Prostate gland (tissue), 2 donors: ENCODE results near the gene NEURL1. TPM values are rescaled to one million over a fixed set of nuclear protein-coding genes. Genes with fewer than 3 reads are reported as not detected.
"Not testable (repeated sequence)": the region's sequence is repeated elsewhere in the genome, so short reads cannot be mapped to it uniquely, and the experiment has no call there.

ENCODE experiments used
- DNase-seq: peaks from one replicate; pipeline ENCODE4 v3.0.0-alpha.2; 2019; ENCODE audit warnings: low spot score
- H3K27ac ChIP-seq, 2 donors: fragments of 200-600 bp; sonication (generic); 2 replicates each; pipeline ENCODE4 v1.5.1; 2017 to 2019
- H3K27me3 ChIP-seq: fragments of 200-600 bp; sonication (generic); replicated peaks from 2 replicates; pipeline ENCODE4 v1.5.1; 2019; ENCODE audit not compliant: insufficient read depth
- H3K36me3 ChIP-seq, 2 donors: fragments of 200-600 bp; sonication (generic); 1 replicate in 1 of 2; 2 replicates in 1 of 2; pipeline versions ENCODE4 v1.5.1 to v1.8.1; 2017 to 2019
- H3K4me1 ChIP-seq: fragments of 200-600 bp; sonication (generic); replicated peaks from 2 replicates; pipeline ENCODE4 v1.5.1; 2019
- H3K4me3 ChIP-seq, 2 donors: fragments of 200-600 bp; sonication (generic); 2 replicates each; pipeline ENCODE4 v1.5.1; 2017 to 2019
- H3K9me3 ChIP-seq: fragments of 200-600 bp; sonication (generic); 2 replicates; pipeline ENCODE4 v1.5.1; 2017
- POLR2A ChIP-seq: fragments of 450-650 bp; IDR thresholded peaks from one replicate; pipeline ENCODE4 v1.6.1; 2016; ENCODE audit warnings: antibody characterized with exemption, mild to moderate bottlenecking
- POLR2AphosphoS5 ChIP-seq: sonication (generic); formaldehyde crosslinking; IDR thresholded peaks from one replicate; pipeline ENCODE4 v1.6.1; 2017; ENCODE audit warnings: antibody characterized with exemption
- WGBS: methylation state at CpG from one replicate; pipeline ENCODE4 v1.1.5; 2018; 5-methylcytosine and 5-hydroxymethylcytosine counted together
- intact Hi-C: fragments of 100-400 bp; cut with DNase I; formaldehyde crosslinking; loops from one replicate; pipeline ENCODE4 v1.14.2; 2022
- total RNA-seq, 2 donors: library from RNA; depleted of rRNA; stranded (reverse); fragments of >200 nt; gene quantifications; one replicate each; pipeline ENCODE4 v1.1.0, GENCODE V29; 2016
- TF ChIP-seq, protein P1 (sequence below), 4 experiments: fragments of 200-600 bp in 2 of 4; fragments of 450-650 bp in 2 of 4; sonication (generic) in 2 of 4; IDR thresholded peaks; 1 replicate in 3 of 4; 2 replicates in 1 of 4; pipeline ENCODE4 v1.5.1; 2016 to 2019; ENCODE audit warnings: antibody characterized with exemption in 4 of 4, mild to moderate bottlenecking in 2 of 4, moderate library complexity in 2 of 4

Gene NEURL1
- total RNA-seq, 2 donors from 2014 or later, result 0.96 to 10.5 TPM

DNA sequence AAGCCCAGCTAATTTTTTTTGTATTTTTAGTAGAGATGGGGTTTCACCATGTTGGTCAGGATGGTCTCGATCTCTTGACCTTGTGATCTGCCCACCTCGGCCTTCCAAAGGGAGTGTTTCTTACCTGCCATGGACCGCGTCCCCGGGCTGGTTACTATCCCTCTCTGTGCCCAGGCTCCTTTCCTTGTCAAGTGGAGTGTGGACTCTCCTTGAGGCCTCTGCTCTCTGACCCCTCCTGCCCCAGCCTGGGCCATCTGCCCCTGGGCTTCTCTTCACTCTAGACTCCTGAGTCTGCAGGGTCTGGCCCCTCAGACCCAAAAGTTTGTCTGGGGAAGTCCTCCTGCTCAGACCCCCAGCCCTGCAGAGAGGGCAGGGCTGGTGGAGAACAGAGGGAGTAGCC lies 20.7 kb downstream of the NEURL1 start:
- 100% methylated on average over 5 of the region's 5 CpGs for WGBS
- no peak overlapping the region for H3K4me3 ChIP-seq
- H3K27ac ChIP-seq, result no peak overlapping the region
- H3K27me3 ChIP-seq, result no peaks in the 10 kb centered on the region
- H3K36me3 ChIP-seq, result no peaks in the 10 kb centered on the region
- peaks cover 3% of the 10 kb centered on the region for H3K4me1 ChIP-seq
- DNase-seq, result no peak
- intact Hi-C loops, result no loop called here
- no peaks in the 10 kb centered on the region for H3K9me3 ChIP-seq
- no peak for TF ChIP-seq POLR2AphosphoS5
- TF ChIP-seq, protein P1, sequence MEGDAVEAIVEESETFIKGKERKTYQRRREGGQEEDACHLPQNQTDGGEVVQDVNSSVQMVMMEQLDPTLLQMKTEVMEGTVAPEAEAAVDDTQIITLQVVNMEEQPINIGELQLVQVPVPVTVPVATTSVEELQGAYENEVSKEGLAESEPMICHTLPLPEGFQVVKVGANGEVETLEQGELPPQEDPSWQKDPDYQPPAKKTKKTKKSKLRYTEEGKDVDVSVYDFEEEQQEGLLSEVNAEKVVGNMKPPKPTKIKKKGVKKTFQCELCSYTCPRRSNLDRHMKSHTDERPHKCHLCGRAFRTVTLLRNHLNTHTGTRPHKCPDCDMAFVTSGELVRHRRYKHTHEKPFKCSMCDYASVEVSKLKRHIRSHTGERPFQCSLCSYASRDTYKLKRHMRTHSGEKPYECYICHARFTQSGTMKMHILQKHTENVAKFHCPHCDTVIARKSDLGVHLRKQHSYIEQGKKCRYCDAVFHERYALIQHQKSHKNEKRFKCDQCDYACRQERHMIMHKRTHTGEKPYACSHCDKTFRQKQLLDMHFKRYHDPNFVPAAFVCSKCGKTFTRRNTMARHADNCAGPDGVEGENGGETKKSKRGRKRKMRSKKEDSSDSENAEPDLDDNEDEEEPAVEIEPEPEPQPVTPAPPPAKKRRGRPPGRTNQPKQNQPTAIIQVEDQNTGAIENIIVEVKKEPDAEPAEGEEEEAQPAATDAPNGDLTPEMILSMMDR (IDR thresholded peaks at IDR 0.05), result no peak
- no peak for TF ChIP-seq POLR2A

DNA sequence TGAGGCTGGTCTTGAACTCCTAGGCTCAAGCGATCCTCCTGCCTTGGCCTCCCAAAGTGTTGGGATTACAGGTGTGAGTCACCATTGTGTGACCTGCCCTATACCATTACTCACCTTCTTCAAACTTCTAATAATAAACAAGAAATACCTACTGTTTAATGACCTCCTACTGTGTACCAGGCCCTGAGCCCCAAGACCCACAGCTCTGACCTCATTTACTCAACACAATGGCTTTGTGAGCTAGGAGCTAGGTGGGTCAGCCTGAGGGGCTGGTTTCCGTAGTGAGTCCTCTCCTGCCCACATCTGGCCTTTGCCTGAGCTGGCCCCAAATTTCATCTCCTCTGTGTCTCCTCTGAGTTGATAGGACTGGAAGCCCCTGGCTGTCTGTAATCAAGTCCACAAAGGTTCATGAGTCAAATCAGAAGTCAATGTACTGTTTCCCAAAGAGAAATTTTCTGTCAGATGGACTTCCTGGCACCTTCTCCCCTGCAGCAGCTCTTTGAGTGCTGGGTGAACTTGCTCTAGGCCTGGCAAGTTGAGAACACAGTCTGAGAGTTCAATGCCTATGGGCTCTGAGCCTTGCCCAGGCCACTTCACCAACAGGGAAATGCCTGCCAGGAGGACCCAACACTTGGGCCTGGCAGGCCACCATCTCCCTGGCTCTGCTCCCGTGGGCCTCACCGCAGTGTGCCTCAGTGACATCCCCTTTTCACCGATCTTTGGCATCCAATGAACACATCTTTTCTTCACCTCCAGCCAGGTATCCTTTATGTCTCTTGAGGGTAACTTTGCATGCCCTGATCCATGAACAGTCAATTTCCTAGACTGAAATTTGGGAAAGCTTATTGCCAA lies 24.0 kb downstream of the NEURL1 start:
- no peak overlapping the region for H3K27ac ChIP-seq
- DNase-seq, result no peak
- no peaks in the 10 kb centered on the region for H3K9me3 ChIP-seq
- no peaks in the 10 kb centered on the region for H3K27me3 ChIP-seq
- intact Hi-C loops, result no loop called here
- 96% methylated on average over 5 of the region's 5 CpGs for WGBS
- no peak overlapping the region for H3K4me3 ChIP-seq
- peaks cover 3% of the 10 kb centered on the region for H3K4me1 ChIP-seq
- TF ChIP-seq POLR2AphosphoS5 (no peak), POLR2A (no peak)
- TF ChIP-seq, protein P1 (IDR thresholded peaks at IDR 0.05), result no peak
- H3K36me3 ChIP-seq, result no peaks in the 10 kb centered on the region

DNA sequence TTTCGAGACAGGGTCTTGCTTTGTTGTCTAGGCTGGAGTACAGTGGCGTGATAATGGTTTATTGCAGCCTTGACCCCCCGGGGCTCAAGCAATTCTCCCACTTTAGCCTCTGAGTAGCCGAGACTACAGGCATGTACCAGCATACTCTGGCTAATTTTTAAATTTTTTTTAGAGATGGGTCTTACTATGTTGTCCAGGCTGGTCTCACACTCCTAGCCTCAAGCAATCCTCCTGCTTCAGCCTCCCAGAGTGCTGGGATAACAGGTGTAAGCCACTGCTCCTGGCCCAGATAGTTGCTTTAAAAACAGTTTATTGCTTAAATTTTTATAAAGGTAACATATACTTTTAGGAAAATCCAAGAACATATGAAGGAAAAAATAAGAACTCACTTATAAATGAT lies 26.3 kb downstream of the NEURL1 start:
- DNase-seq, result no peak
- H3K9me3 ChIP-seq, result no peaks in the 10 kb centered on the region
- intact Hi-C loops, result no loop called here
- 88% methylated on average over 4 of the region's 4 CpGs for WGBS
- TF ChIP-seq, protein P1 (IDR thresholded peaks at IDR 0.05), result no peak
- TF ChIP-seq POLR2AphosphoS5, result no peak
- no peak for TF ChIP-seq POLR2A
- no peaks in the 10 kb centered on the region for H3K36me3 ChIP-seq
- H3K27ac ChIP-seq, result no peak overlapping the region
- no peaks in the 10 kb centered on the region for H3K27me3 ChIP-seq
- no peaks in the 10 kb centered on the region for H3K4me1 ChIP-seq
- no peak overlapping the region for H3K4me3 ChIP-seq

DNA sequence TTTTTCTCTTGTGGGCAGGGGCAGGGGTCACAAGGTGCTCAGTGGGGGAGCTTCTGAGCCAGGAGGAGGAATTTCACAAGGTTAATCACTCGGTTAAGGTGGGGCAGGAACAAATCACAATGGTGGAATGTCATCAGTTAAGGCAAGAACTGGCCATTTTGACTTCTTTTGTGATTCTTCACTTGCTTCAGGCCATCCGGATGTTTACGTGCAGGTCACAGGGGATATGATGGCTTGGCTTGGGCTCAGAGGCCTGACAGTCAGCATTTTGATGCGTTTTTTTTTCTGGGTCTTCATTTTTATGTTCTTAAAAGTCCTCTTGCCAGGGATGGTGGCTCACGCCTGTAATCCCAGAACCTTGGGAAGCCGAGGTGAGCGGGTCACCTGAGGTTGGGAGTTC lies 28.5 kb downstream of the NEURL1 start:
- H3K4me3 ChIP-seq, H3K9me3 ChIP-seq, H3K4me1 ChIP-seq, intact Hi-C loops, H3K36me3 ChIP-seq, H3K27ac ChIP-seq, H3K27me3 ChIP-seq, DNase-seq: not testable (repeated sequence)
- 90% methylated on average over 7 of the region's 7 CpGs for WGBS

DNA sequence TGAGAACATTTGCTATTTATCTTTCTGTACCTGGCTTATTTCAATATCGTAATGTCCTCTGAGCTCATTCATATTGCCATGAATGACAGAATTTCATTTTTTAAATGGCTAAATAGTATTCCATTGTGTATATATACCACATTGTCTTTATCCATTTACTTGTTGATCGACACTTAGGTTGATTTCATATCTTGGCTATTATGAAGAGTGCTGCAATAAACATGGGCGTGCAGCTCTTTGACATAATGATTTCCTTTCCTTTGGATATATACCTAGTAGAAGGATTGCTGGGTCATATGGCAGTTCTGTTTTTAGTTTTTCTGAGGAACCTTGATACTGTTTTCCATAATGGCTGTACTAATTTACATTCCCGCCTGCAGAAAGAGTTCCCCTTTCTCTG lies 30.2 kb downstream of the NEURL1 start:
- no peaks in the 10 kb centered on the region for H3K4me1 ChIP-seq
- no peak for DNase-seq
- 87% methylated on average over 4 of the region's 4 CpGs for WGBS
- H3K36me3 ChIP-seq, result no peaks in the 10 kb centered on the region
- intact Hi-C loops, result no loop called here
- H3K27me3 ChIP-seq, result no peaks in the 10 kb centered on the region
- TF ChIP-seq, protein P1 (IDR thresholded peaks at IDR 0.05), result no peak
- TF ChIP-seq POLR2AphosphoS5, result no peak
- no peak for TF ChIP-seq POLR2A
- H3K9me3 ChIP-seq, result no peaks in the 10 kb centered on the region
- no peak overlapping the region for H3K27ac ChIP-seq
- H3K4me3 ChIP-seq, result no peak overlapping the region
